NCI-H82 (cell line): Measurements from ENCODE around the gene TYR.
"Not testable (repeated sequence)": the region's sequence is repeated elsewhere in the genome, so short reads cannot be mapped to it uniquely, and the experiment has no call there.

ENCODE experiments used
- DNase-seq: peaks from one replicate; lab custom pipeline; 2025; lab: John Stamatoyannopoulos, UW

The TYR gene

GRCh38 chr11:89272540-89273088 lies 94.9 kb downstream of the TYR start:
- not testable (repeated sequence) for DNase-seq

- not testable (repeated sequence) for DNase-seq
Measured at GRCh38 chr11:89273220-89273619, 95.5 kb downstream of the TYR start.

- no peak for DNase-seq
Measured at GRCh38 chr11:89275966-89276365, 98.3 kb downstream of the TYR start.

GRCh38 chr11:89279176-89279575 lies 101.5 kb downstream of the TYR start:
- DNase-seq = no peak

GRCh38 chr11:89281032-89281677 lies 103.5 kb downstream of the TYR start:
- not testable (repeated sequence) for DNase-seq

GRCh38 chr11:89286601-89287000 lies 108.9 kb downstream of the TYR start:
- not testable (repeated sequence) for DNase-seq

- DNase-seq = not testable (repeated sequence)
Measured at GRCh38 chr11:89288004-89288403, 110.3 kb downstream of the TYR start.

- DNase-seq = no peak
Measured at GRCh38 chr11:89293965-89294679, 116.4 kb downstream of the TYR start.

GRCh38 chr11:89295023-89295422 lies 117.3 kb downstream of the TYR start:
- peak; percentile 2 for DNase-seq

- DNase-seq = not testable (repeated sequence)
Measured at GRCh38 chr11:89303029-89303428, 125.4 kb downstream of the TYR start.

GRCh38 chr11:89308272-89308671 lies 130.6 kb downstream of the TYR start:
- not testable (repeated sequence) for DNase-seq

GRCh38 chr11:89309321-89309985 lies 131.8 kb downstream of the TYR start:
- DNase-seq = not testable (repeated sequence)

- DNase-seq = not testable (repeated sequence)
Measured at GRCh38 chr11:89310607-89311006, 132.9 kb downstream of the TYR start.

- no peak for DNase-seq
Measured at GRCh38 chr11:89321401-89321800, 143.7 kb downstream of the TYR start.

GRCh38 chr11:89327885-89328284 lies 150.2 kb downstream of the TYR start:
- no peak for DNase-seq

- DNase-seq = not testable (repeated sequence)
Measured at GRCh38 chr11:89331940-89332339, 154.3 kb downstream of the TYR start.

GRCh38 chr11:89333704-89334103 lies 156.0 kb downstream of the TYR start:
- peak; percentile 18 for DNase-seq

- not testable (repeated sequence) for DNase-seq
Measured at GRCh38 chr11:89337100-89337650, 159.5 kb downstream of the TYR start.

GRCh38 chr11:89338073-89338472 lies 160.4 kb downstream of the TYR start:
- DNase-seq = not testable (repeated sequence)

GRCh38 chr11:89340450-89340849 lies 162.8 kb downstream of the TYR start:
- DNase-seq = not testable (repeated sequence)

- not testable (repeated sequence) for DNase-seq
Measured at GRCh38 chr11:89342880-89343572, 165.4 kb downstream of the TYR start.
